Measurements from ENCODE around the gene GMDS.

The GMDS gene

DNA sequence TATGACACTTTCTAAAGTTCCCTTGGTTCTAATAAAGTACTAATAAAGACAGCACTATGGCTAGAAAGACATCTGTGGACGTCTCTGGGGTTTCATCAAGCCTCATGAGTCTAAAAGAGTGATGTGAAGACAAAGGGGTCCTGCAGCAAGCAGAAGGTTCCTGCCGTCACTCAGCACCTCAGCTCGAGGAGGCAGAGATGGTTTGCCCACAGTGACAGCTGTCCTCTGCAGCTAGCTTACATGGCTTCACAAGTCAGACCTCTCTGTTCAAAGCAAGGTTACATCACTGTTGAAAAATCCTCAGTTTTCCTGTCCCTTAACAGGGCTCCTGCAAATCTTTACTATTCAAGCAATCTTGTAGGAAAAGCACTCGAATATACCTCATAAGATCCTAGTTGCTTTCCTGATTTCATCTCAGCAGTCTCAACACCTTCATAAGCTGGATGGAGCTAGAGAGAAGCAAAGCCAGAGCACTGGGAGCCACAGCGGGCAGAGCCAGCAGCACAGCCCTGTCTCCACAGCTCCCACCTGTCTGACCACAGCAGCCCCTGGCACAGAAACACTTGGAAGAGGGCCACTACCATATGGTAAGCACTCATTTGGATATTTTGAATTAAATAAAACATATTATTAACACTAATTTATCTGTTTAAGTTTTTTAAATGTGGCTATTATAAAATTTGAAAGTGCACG, 202.3 kb downstream of the GMDS start:
- no peak for DNase-seq (ENCODE audit: low spot score)
- no peak for TF ChIP-seq CTCF (IDR thresholded peaks at IDR 0.05; ENCODE audit: extremely low read depth, missing control alignments)

DNA sequence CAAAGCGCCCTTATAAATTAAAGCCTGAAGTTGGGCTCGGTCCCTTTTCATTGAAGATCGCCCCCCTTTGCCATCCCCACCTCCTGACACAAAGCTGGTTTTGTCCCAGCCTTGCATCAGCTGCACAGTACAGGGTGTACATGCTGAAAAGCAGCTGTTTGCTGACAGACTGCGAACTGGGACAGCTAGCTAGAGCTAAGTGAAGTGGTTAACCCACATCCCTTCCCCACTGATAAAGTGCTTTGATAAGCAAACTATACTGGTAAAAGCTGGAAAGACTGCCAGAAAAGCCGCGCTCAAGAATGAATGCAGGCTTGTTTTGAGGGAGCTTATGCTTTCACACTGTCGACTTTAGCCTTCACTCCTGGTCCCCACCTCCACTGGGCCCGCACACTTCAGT, 207.3 kb downstream of the GMDS start:
- TF ChIP-seq CTCF (IDR thresholded peaks at IDR 0.05; ENCODE audit: extremely low read depth, missing control alignments) = no peak
- DNase-seq (ENCODE audit: low spot score) = no peak

- no peak for DNase-seq (ENCODE audit: low spot score)
These were observed 208.0 kb downstream of the GMDS start for GRCh38 chr6:2037237-2037926.

GRCh38 chr6:2036710-2037023, 208.7 kb downstream of the GMDS start:
- DNase-seq (ENCODE audit: low spot score) = no peak
- no peak for TF ChIP-seq CTCF (IDR thresholded peaks at IDR 0.05; ENCODE audit: extremely low read depth, missing control alignments)

More at GRCh38 chr6:2037237-2037926, 208.0 kb downstream of the GMDS start:
- TF ChIP-seq CTCF (IDR thresholded peaks at IDR 0.05; ENCODE audit: extremely low read depth, missing control alignments) = no peak

DNA sequence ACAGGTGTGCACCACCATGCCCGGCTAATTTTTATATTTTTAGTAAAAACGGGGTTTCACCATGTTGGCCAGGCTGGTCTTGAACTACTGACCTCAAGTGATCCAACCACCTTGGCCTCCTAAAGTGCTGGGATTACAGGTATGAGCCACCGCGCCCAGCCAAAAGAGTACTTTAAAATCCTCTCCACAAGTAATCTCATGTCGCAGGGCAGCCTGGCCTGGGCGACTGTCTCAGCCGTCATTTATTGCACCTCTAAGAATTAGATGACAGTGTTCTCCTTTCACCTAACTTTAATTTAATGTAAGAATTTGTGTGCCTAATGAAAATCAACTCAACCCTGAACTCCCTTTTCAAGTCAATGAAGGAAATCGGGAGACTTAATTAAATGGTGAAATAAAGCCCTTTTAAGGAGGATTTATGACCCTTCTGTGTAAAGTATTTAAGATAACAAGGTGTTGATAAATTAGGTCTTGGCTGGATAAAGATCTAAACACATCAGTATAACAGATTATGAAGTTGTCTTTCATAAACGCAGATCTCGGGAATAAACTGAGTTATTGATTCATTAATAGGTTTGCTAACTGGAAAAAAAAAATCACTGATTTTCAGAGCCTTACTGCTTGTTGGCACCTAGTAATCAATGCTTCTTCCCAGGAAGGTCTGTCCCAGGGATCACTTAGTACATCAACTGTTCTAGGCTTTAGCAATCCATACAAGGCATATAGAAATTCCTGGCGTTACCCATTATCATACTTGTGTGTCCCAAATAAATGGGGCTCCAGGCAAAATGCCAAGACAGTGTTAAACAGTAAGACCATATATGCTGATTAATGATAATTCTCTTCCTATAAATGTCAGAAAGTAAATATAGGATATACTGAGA, 209.3 kb downstream of the GMDS start:
- no peak for DNase-seq (ENCODE audit: low spot score)

GRCh38 chr6:2035046-2035445, 210.4 kb downstream of the GMDS start:
- DNase-seq (ENCODE audit: low spot score) = no peak
- TF ChIP-seq CTCF (IDR thresholded peaks at IDR 0.05; ENCODE audit: extremely low read depth, missing control alignments) = no peak

More for the DNA sequence above, 209.3 kb downstream of the GMDS start:
- TF ChIP-seq CTCF (IDR thresholded peaks at IDR 0.05; ENCODE audit: extremely low read depth, missing control alignments) = no peak

GRCh38 chr6:2034256-2034655, 211.1 kb downstream of the GMDS start:
- no peak for DNase-seq (ENCODE audit: low spot score)
- TF ChIP-seq CTCF (IDR thresholded peaks at IDR 0.05; ENCODE audit: extremely low read depth, missing control alignments) = no peak

All from GM20000 (cell line).